PFSK-1 (cell line): ENCODE data around the gene HMGCS2.

ENCODE experiments used
- FOXP2 ChIP-seq: optimal IDR thresholded peaks from 2 replicates; pipeline ENCODE3; 2011; ENCODE audit warnings: borderline replicate concordance, control low read depth, inconsistent platforms; ENCODE audit not compliant: insufficient read depth; ENCODE audit errors: extremely low read length, extremely low read depth
- POLR2AphosphoS5 ChIP-seq: IDR thresholded peaks from 2 replicates; pipeline ENCODE4 v1.6.1; 2012; ENCODE audit warnings: low read depth, mild to moderate bottlenecking, control low read depth, low read length, moderate library complexity
- REST ChIP-seq, 2 experiments: IDR thresholded peaks; 2 replicates each; pipeline versions ENCODE4 v1.6.1 to v1.8.0; 2011 to 2012; ENCODE audit warnings: low read depth in 2 of 2, low read length in 2 of 2, control low read depth in 1 of 2, inconsistent platforms in 1 of 2, mild to moderate bottlenecking in 1 of 2, moderate library complexity in 1 of 2; ENCODE audit not compliant: insufficient read depth in 1 of 2
- SIN3A ChIP-seq: IDR thresholded peaks from 2 replicates; pipeline ENCODE4 v1.6.1; 2012; ENCODE audit warnings: mild to moderate bottlenecking, low read length, moderate library complexity, borderline replicate concordance; ENCODE audit not compliant: insufficient read depth
- TAF1 ChIP-seq: IDR thresholded peaks from 2 replicates; pipeline ENCODE4 v1.6.1; 2012; ENCODE audit warnings: low read length, control low read depth, borderline replicate concordance; ENCODE audit not compliant: insufficient read depth

Gene HMGCS2

GRCh38 chr1:119762953-119763352, 5.8 kb downstream of the HMGCS2 start:
- TF ChIP-seq SIN3A = no peak
- no peak for TF ChIP-seq TAF1
- no peak for TF ChIP-seq REST (IDR thresholded peaks at IDR 0.05; ENCODE audit: insufficient read depth in 1 of 2, low read depth in 2 of 2, low read length in 2 of 2)
- TF ChIP-seq FOXP2 = no peak
- no peak for TF ChIP-seq POLR2AphosphoS5

- TF ChIP-seq FOXP2 = no peak
- TF ChIP-seq SIN3A = no peak
- no peak for TF ChIP-seq POLR2AphosphoS5
- no peak for TF ChIP-seq TAF1
- no peak for TF ChIP-seq REST (IDR thresholded peaks at IDR 0.05; ENCODE audit: insufficient read depth in 1 of 2, low read depth in 2 of 2, low read length in 2 of 2)
Observed at GRCh38 chr1:119762409-119762808, 6.3 kb downstream of the HMGCS2 start.

GRCh38 chr1:119758584-119758983, 10.1 kb downstream of the HMGCS2 start:
- TF ChIP-seq REST (IDR thresholded peaks at IDR 0.05; ENCODE audit: insufficient read depth in 1 of 2, low read depth in 2 of 2, low read length in 2 of 2) (no peak), SIN3A (no peak), POLR2AphosphoS5 (no peak), TAF1 (no peak), FOXP2 (no peak)

- no peak for TF ChIP-seq REST (IDR thresholded peaks at IDR 0.05; ENCODE audit: insufficient read depth in 1 of 2, low read depth in 2 of 2, low read length in 2 of 2)
- no peak for TF ChIP-seq POLR2AphosphoS5
- TF ChIP-seq SIN3A = no peak
Observed at GRCh38 chr1:119752592-119752991, 16.1 kb downstream of the HMGCS2 start.

- TF ChIP-seq POLR2AphosphoS5 (no peak), TAF1 (no peak), REST (IDR thresholded peaks at IDR 0.05; ENCODE audit: insufficient read depth in 1 of 2, low read depth in 2 of 2, low read length in 2 of 2) (no peak), SIN3A (no peak), FOXP2 (no peak)
Observed at GRCh38 chr1:119748040-119748439, 20.7 kb downstream of the HMGCS2 start.
